Measurements from ENCODE around the gene LRFN3.
"Not testable (repeated sequence)": the region's sequence is repeated elsewhere in the genome, so short reads cannot be mapped to it uniquely, and the experiment has no call there.

The LRFN3 gene

GRCh38 chr19:35908010-35908441 lies 28.1 kb upstream of the LRFN3 start, which contains the start of gene TYROBP:
TSS of gene TYROBP (minus strand) at chr19:35908295. CDS start at chr19:35908228, 67 bp downstream.
- no peak for DNase-seq

- no peak for DNase-seq
Observed at GRCh38 chr19:35908973-35909683, 27.0 kb upstream of the LRFN3 start.

- DNase-seq = no peak
Observed at GRCh38 chr19:35909684-35910035, 26.5 kb upstream of the LRFN3 start.

- not testable (repeated sequence) for DNase-seq
Observed at GRCh38 chr19:35910355-35910754, 25.8 kb upstream of the LRFN3 start.

GRCh38 chr19:35911173-35911572 lies 25.0 kb upstream of the LRFN3 start:
- no peak for DNase-seq

GRCh38 chr19:35911790-35912189 lies 24.4 kb upstream of the LRFN3 start:
- no peak for DNase-seq

GRCh38 chr19:35913589-35913988 lies 22.6 kb upstream of the LRFN3 start:
- DNase-seq = no peak

- no peak for DNase-seq
Observed at GRCh38 chr19:35915443-35915842, 20.7 kb upstream of the LRFN3 start.

- no peak for DNase-seq
Observed at GRCh38 chr19:35919306-35919705, 16.9 kb upstream of the LRFN3 start.

GRCh38 chr19:35921012-35921411 lies 15.2 kb upstream of the LRFN3 start:
- no peak for DNase-seq

- no peak for DNase-seq
Observed at GRCh38 chr19:35925501-35925900, 10.7 kb upstream of the LRFN3 start.

- DNase-seq = no peak
Observed at GRCh38 chr19:35928507-35928906, 7.7 kb upstream of the LRFN3 start.

GRCh38 chr19:35929876-35930275 lies 6.3 kb upstream of the LRFN3 start:
- DNase-seq = no peak

- DNase-seq = peak; percentile 100
Observed at GRCh38 chr19:35931161-35931873, 4.9 kb upstream of the LRFN3 start.

- DNase-seq = no peak
Observed at GRCh38 chr19:35931874-35932202, 4.3 kb upstream of the LRFN3 start.

GRCh38 chr19:35932291-35932936 lies 3.8 kb upstream of the LRFN3 start:
- no peak for DNase-seq

- no peak for DNase-seq
Observed at GRCh38 chr19:35936738-35937268, 629 bp downstream of the LRFN3 start.

- no peak for DNase-seq
Observed at GRCh38 chr19:35937345-35938281, 1.4 kb downstream of the LRFN3 start.

- DNase-seq = no peak
Observed at GRCh38 chr19:35938282-35939224, 2.4 kb downstream of the LRFN3 start.

GRCh38 chr19:35939307-35940077 lies 3.3 kb downstream of the LRFN3 start:
- DNase-seq = no peak

All from islet precursor cell (in vitro differentiated cells).